Fibroblast of lung (primary cell): ENCODE measurements around the gene TBC1D14. TPM values are rescaled to one million over a fixed set of nuclear protein-coding genes. Genes with fewer than 3 reads are reported as not detected.

Experiments
- DNase-seq, 2 donors: peaks; one replicate each; pipeline versions ENCODE4 v3.0.0 to v3.0.0-alpha.2; 2010; ENCODE audit warnings: low read depth in 2 of 2
- H2AFZ ChIP-seq: 2 replicates; pipeline ENCODE4 v1.5.1; 2012; ENCODE audit warnings: low read length, control low read depth, inconsistent platforms
- H3K27ac ChIP-seq: 2 replicates; pipeline ENCODE4 v1.5.1; 2011; ENCODE audit warnings: low read length, control low read depth; ENCODE audit not compliant: insufficient read depth
- H3K27me3 ChIP-seq: 2 replicates; pipeline ENCODE4 v1.5.1; 2011; ENCODE audit warnings: mild to moderate bottlenecking, low read length; ENCODE audit not compliant: control insufficient read depth, insufficient read depth
- H3K36me3 ChIP-seq: 2 replicates; pipeline ENCODE4 v1.5.1; 2011; ENCODE audit warnings: low read length; ENCODE audit not compliant: control insufficient read depth, insufficient read depth
- H3K4me1 ChIP-seq: 2 replicates; pipeline ENCODE4 v1.5.1; 2011; ENCODE audit warnings: low read length; ENCODE audit not compliant: control insufficient read depth, insufficient read depth; ENCODE audit errors: extremely low read depth
- H3K4me2 ChIP-seq: 2 replicates; pipeline ENCODE4 v1.5.1; 2011; ENCODE audit warnings: low read length, control low read depth; ENCODE audit not compliant: insufficient read depth; ENCODE audit errors: extremely low read depth
- H3K4me3 ChIP-seq, 4 experiments: fragments of 200-600 bp in 1 of 4; sonication (generic) in 1 of 4; replicated peaks in 1 of 4; 2 replicates each; pipeline ENCODE4 v1.5.1; 2011 to 2016; ENCODE audit warnings: low read length in 4 of 4, low read depth in 3 of 4, mild to moderate bottlenecking in 3 of 4, control low read depth in 2 of 4, inconsistent platforms in 1 of 4, mixed read lengths in 1 of 4; ENCODE audit not compliant: insufficient read depth in 1 of 4; ENCODE audit errors: control extremely low read depth in 1 of 4
- H3K79me2 ChIP-seq: 2 replicates; pipeline ENCODE4 v1.5.1; 2012; ENCODE audit warnings: mild to moderate bottlenecking, low read length, inconsistent platforms; ENCODE audit not compliant: control insufficient read depth, insufficient read depth
- H3K9ac ChIP-seq: 2 replicates; pipeline ENCODE4 v1.5.1; 2011; ENCODE audit warnings: mild to moderate bottlenecking, low read length, control low read depth; ENCODE audit not compliant: insufficient read depth
- H3K9me3 ChIP-seq: 2 replicates; pipeline ENCODE4 v1.5.1; 2012; ENCODE audit warnings: low read depth, low read length; ENCODE audit not compliant: control insufficient read depth, insufficient read depth
- H4K20me1 ChIP-seq: 2 replicates; pipeline ENCODE4 v1.5.1; 2011; ENCODE audit warnings: low read length; ENCODE audit not compliant: control insufficient read depth, insufficient read depth; ENCODE audit errors: extremely low read depth
- CTCF ChIP-seq, 2 donors: IDR thresholded peaks in 1 of 2; conservative IDR thresholded peaks in 1 of 2; 1 replicate in 1 of 2; 2 replicates in 1 of 2; pipeline ENCODE4 v1.5.1; 2011 to 2012; ENCODE audit warnings: low read length in 2 of 2, control low read depth in 1 of 2, inconsistent platforms in 1 of 2, low read depth in 1 of 2, mild to moderate bottlenecking in 1 of 2
- EZH2 ChIP-seq: IDR thresholded peaks from 2 replicates; pipeline ENCODE4 v1.5.1; 2012; ENCODE audit warnings: low read length, control low read depth, mild to moderate bottlenecking; ENCODE audit errors: missing control alignments
- polyA plus RNA-seq, 2 donors: library from polyadenylated mRNA; depleted of rRNA in 1 of 2; stranded (reverse) in 1 of 2; unstranded in 1 of 2; fragments of >200 nt; gene quantifications; 2 replicates each; pipeline ENCODE4 v1.2.1, GENCODE V29; 2011 to 2012; ENCODE audit warnings: missing spikeins in 1 of 2
- total RNA-seq: library from RNA; depleted of rRNA; stranded (reverse); fragments of >200 nt; gene quantifications from 2 replicates; pipeline ENCODE4 v1.2.1, GENCODE V29; 2014

Gene TBC1D14
- total and polyA plus RNA-seq, 2 donors (not counting 1 experiment from before 2014, with no cell fraction given), result 26.9 to 37.7 TPM

- no peak for DNase-seq
- H3K27ac ChIP-seq, result no peak overlapping the region
- no peak overlapping the region for H3K4me2 ChIP-seq
Observed at GRCh38 chr4:7003879-7004240, 94.2 kb downstream of the TBC1D14 start.

GRCh38 chr4:7004331-7004730, 94.7 kb downstream of the TBC1D14 start:
- Histone ChIP-seq H3K27ac (no peak overlapping the region), H4K20me1 (no peaks in the 10 kb centered on the region), H3K4me3 (no peak overlapping the region), H3K9me3 (no peaks in the 10 kb centered on the region), H3K4me2 (no peak overlapping the region), H3K79me2 (no peaks in the 10 kb centered on the region), H3K36me3 (peaks cover 10% of the 10 kb centered on the region), H3K4me1 (no peaks in the 10 kb centered on the region), H2AFZ (no peak overlapping the region), H3K27me3 (no peaks in the 10 kb centered on the region), H3K9ac (no peak overlapping the region)
- no peak for TF ChIP-seq EZH2
- TF ChIP-seq CTCF (conservative IDR thresholded peaks at IDR 0.05 in 1 of 2, IDR thresholded peaks at IDR 0.05 in 1 of 2; ENCODE audit: low read depth in 1 of 2, low read length in 2 of 2), result no peak
- DNase-seq, result peak in 1 of 2 donors; percentile 73

More at GRCh38 chr4:7003879-7004240, 94.2 kb downstream of the TBC1D14 start:
- no peaks in the 10 kb centered on the region for H4K20me1 ChIP-seq
- no peak overlapping the region for H2AFZ ChIP-seq
- H3K27me3 ChIP-seq, result no peaks in the 10 kb centered on the region
- peaks cover 10% of the 10 kb centered on the region for H3K36me3 ChIP-seq
- no peaks in the 10 kb centered on the region for H3K4me1 ChIP-seq
- no peak overlapping the region for H3K4me3 ChIP-seq
- H3K9me3 ChIP-seq, result no peaks in the 10 kb centered on the region
- TF ChIP-seq EZH2, result no peak
- no peak for TF ChIP-seq CTCF (conservative IDR thresholded peaks at IDR 0.05 in 1 of 2, IDR thresholded peaks at IDR 0.05 in 1 of 2; ENCODE audit: low read depth in 1 of 2, low read length in 2 of 2)
- H3K9ac ChIP-seq, result no peak overlapping the region
- no peaks in the 10 kb centered on the region for H3K79me2 ChIP-seq

GRCh38 chr4:7005571-7005970, 95.9 kb downstream of the TBC1D14 start:
- H3K27me3 ChIP-seq, result no peaks in the 10 kb centered on the region
- no peaks in the 10 kb centered on the region for H3K9me3 ChIP-seq
- no peak overlapping the region for H2AFZ ChIP-seq
- TF ChIP-seq CTCF (conservative IDR thresholded peaks at IDR 0.05 in 1 of 2, IDR thresholded peaks at IDR 0.05 in 1 of 2; ENCODE audit: low read depth in 1 of 2, low read length in 2 of 2), result no peak
- no peak for TF ChIP-seq EZH2
- no peaks in the 10 kb centered on the region for H4K20me1 ChIP-seq
- no peak overlapping the region for H3K27ac ChIP-seq
- no peaks in the 10 kb centered on the region for H3K79me2 ChIP-seq
- H3K9ac ChIP-seq, result no peak overlapping the region
- no peak for DNase-seq
- peaks cover 6% of the 10 kb centered on the region for H3K36me3 ChIP-seq
- H3K4me1 ChIP-seq, result no peaks in the 10 kb centered on the region
- no peak overlapping the region for H3K4me3 ChIP-seq
- no peak overlapping the region for H3K4me2 ChIP-seq
